Thoracic aorta (tissue), 2 donors: ENCODE results near the gene PTPRJ. TPM values are rescaled to one million over a fixed set of nuclear protein-coding genes. Genes with fewer than 3 reads are reported as not detected.

Experiments
- ATAC-seq: fragments of 150-250 bp; one replicate; pipeline ENCODE4 v1.8.0; 2017; ENCODE audit warnings: low read depth; ENCODE audit not compliant: insufficient number of reproducible peaks, low FRiP score
- DNase-seq: peaks from one replicate; pipeline ENCODE4 v3.0.0-alpha.2; 2020; ENCODE audit warnings: low spot score
- H3K27ac ChIP-seq, 2 donors: fragments of 200-600 bp; sonication (generic); 1 replicate in 1 of 2; 2 replicates in 1 of 2; pipeline ENCODE4 v1.5.1; 2016; ENCODE audit warnings: mild to moderate bottlenecking in 2 of 2, moderate library complexity in 2 of 2
- H3K27me3 ChIP-seq: fragments of 200-600 bp; sonication (generic); replicated peaks from 2 replicates; pipeline ENCODE4 v1.6.0; 2016; ENCODE audit warnings: mild to moderate bottlenecking; ENCODE audit not compliant: insufficient read depth
- H3K36me3 ChIP-seq: fragments of 200-600 bp; sonication (generic); one replicate; pipeline ENCODE4 v1.5.1; 2016
- H3K4me1 ChIP-seq, 2 donors: fragments of 200-600 bp; sonication (generic); 1 replicate in 1 of 2; 2 replicates in 1 of 2; pipeline versions ENCODE4 v1.5.1 to v1.6.0; 2016; ENCODE audit warnings: low read depth in 2 of 2, mild to moderate bottlenecking in 1 of 2; ENCODE audit not compliant: control insufficient read depth in 1 of 2
- H3K4me3 ChIP-seq: fragments of 200-600 bp; sonication (generic); 2 replicates; pipeline ENCODE4 v1.5.1; 2016; ENCODE audit warnings: mild to moderate bottlenecking
- H3K9me3 ChIP-seq: fragments of 200-600 bp; sonication (generic); 2 replicates; pipeline ENCODE4 v1.5.1; 2016
- CTCF ChIP-seq: fragments of 200-600 bp; sonication (generic); IDR thresholded peaks from one replicate; pipeline ENCODE4 v1.5.1; 2019; ENCODE audit warnings: antibody characterized with exemption
- total RNA-seq, 2 donors: library from RNA; depleted of rRNA; stranded (reverse); fragments of >200 nt; gene quantifications; one replicate each; pipeline versions ENCODE4 v1.1.0 to v1.2.3, GENCODE V29; 2016

The PTPRJ gene
- total RNA-seq, 2 donors from 2014 or later = 20.4 to 20.9 TPM

DNA sequence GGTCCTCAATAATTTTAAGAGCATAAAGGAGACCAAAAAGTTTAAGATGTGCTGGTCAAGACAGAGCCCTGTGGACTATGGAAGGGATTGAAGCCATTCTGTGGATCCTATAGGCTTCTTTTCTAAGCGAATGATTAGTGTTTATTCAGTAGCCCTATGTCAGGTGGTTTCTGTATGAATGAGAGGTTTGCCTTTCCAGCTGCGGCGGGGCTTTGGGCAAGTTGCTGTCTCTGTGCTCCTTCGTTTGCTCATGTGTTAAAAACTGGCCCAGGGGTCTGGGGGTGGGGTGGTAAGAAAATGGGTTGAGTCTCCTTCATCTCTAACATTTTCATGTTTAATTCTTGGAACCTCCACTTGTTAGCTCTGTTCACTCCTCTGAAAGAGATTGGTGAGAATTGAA is 105.3 kb downstream of the PTPRJ start:
- Histone ChIP-seq H3K27ac (no peak overlapping the region), H3K36me3 (no peaks in the 10 kb centered on the region), H3K4me3 (no peak overlapping the region), H3K4me1 (peaks cover 9 to 24% of the 10 kb centered on the region in 2 donors), H3K9me3 (no peaks in the 10 kb centered on the region), H3K27me3 (no peaks in the 10 kb centered on the region)
- TF ChIP-seq CTCF = no peak
- no peak for ATAC-seq
- DNase-seq = no peak

- Histone ChIP-seq H3K4me1 (peaks cover 0 to 11% of the 10 kb centered on the region in 2 donors), H3K27ac (no peak overlapping the region), H3K27me3 (no peaks in the 10 kb centered on the region), H3K4me3 (no peak overlapping the region), H3K9me3 (no peaks in the 10 kb centered on the region), H3K36me3 (no peaks in the 10 kb centered on the region)
- ATAC-seq (no peak), DNase-seq (no peak)
- TF ChIP-seq CTCF = no peak
Observed at GRCh38 chr11:48087422-48087821, 107.1 kb downstream of the PTPRJ start.

- no peak for TF ChIP-seq CTCF
- no peak overlapping the region for H3K27ac ChIP-seq
- H3K27me3 ChIP-seq = no peaks in the 10 kb centered on the region
- DNase-seq (no peak), ATAC-seq (no peak)
- H3K36me3 ChIP-seq = no peaks in the 10 kb centered on the region
- H3K4me1 ChIP-seq = peaks cover 0 to 11% of the 10 kb centered on the region in 2 donors
- no peaks in the 10 kb centered on the region for H3K9me3 ChIP-seq
- no peak overlapping the region for H3K4me3 ChIP-seq
Observed at GRCh38 chr11:48087974-48088681, 107.8 kb downstream of the PTPRJ start.

GRCh38 chr11:48088682-48089050 is 108.3 kb downstream of the PTPRJ start:
- DNase-seq (no peak), ATAC-seq (no peak)
- no peak overlapping the region for H3K4me3 ChIP-seq
- no peaks in the 10 kb centered on the region for H3K9me3 ChIP-seq
- H3K4me1 ChIP-seq = peaks cover under 1 to 11% of the 10 kb centered on the region in 2 donors
- no peaks in the 10 kb centered on the region for H3K27me3 ChIP-seq
- no peaks in the 10 kb centered on the region for H3K36me3 ChIP-seq
- no peak overlapping the region for H3K27ac ChIP-seq
- no peak for TF ChIP-seq CTCF

- no peak for DNase-seq
- no peak overlapping the region for H3K27ac ChIP-seq
Observed at GRCh38 chr11:48090174-48090573, 109.8 kb downstream of the PTPRJ start.

More at GRCh38 chr11:48090174-48090573, 109.8 kb downstream of the PTPRJ start:
- Histone ChIP-seq H3K36me3 (no peaks in the 10 kb centered on the region), H3K4me3 (no peak overlapping the region), H3K4me1 (peaks cover 4 to 11% of the 10 kb centered on the region in 2 donors), H3K9me3 (no peaks in the 10 kb centered on the region), H3K27me3 (no peaks in the 10 kb centered on the region)
- no peak for ATAC-seq
- TF ChIP-seq CTCF = no peak
